IMR-90 (cell line): ENCODE results near the gene P2RX7. TPM values are rescaled to one million over a fixed set of nuclear protein-coding genes. Genes with fewer than 3 reads are reported as not detected.

ENCODE experiments used
- ATAC-seq: fragments of 200-7000 bp; cut with Tn5 transposase; 2 replicates; pipeline ENCODE4 v1.9.1; 2020; ENCODE audit warnings: low read depth, mild to moderate bottlenecking, moderate library complexity
- BruUV-seq: library from RNA; stranded (reverse); fragments of 400-500 nt; replicated peaks from 2 replicates; lab custom pipeline; 2021; lab: Mats Ljungman, UMichigan
- CTCF ChIA-PET: fragments of 300-600 bp; formaldehyde crosslinking; extraction: SDS; loops from one replicate; lab custom pipeline; 2021; ENCODE audit warnings: antibody characterized with exemption; lab: Yijun Ruan, JAX
- POLR2A ChIA-PET: fragments of 300-600 bp; sonication (Branson Sonifier 250); formaldehyde crosslinking; loops from one replicate; lab custom pipeline; 2022; ENCODE audit warnings: antibody characterized with exemption; ENCODE audit not compliant: unreplicated experiment; lab: Charles Lee
- DNase-seq: peaks from one replicate; pipeline ENCODE4 v3.0.0; 2013
- H2AFZ ChIP-seq: replicated peaks from 2 replicates; pipeline ENCODE3; 2013; ENCODE audit warnings: low read length, mild to moderate bottlenecking; ENCODE audit not compliant: poor library complexity
- H2AK5ac ChIP-seq: 2 replicates; pipeline ENCODE4 v1.6.1; 2013; ENCODE audit warnings: low read depth, low read length, inconsistent platforms
- H2AK9ac ChIP-seq: replicated peaks from 2 replicates; pipeline ENCODE3; 2013; ENCODE audit warnings: mild to moderate bottlenecking, low read depth, low read length, moderate library complexity; ENCODE audit not compliant: poor library complexity
- H2BK120ac ChIP-seq: 2 replicates; pipeline ENCODE4 v1.6.1; 2013; ENCODE audit warnings: low read depth, low read length, inconsistent platforms
- H2BK15ac ChIP-seq: 3 replicates; pipeline ENCODE4 v1.6.1; 2013; ENCODE audit warnings: low read depth, low read length, inconsistent platforms
- H2BK20ac ChIP-seq: 2 replicates; pipeline ENCODE4 v1.6.1; 2013; ENCODE audit warnings: low read depth, mild to moderate bottlenecking, inconsistent platforms, low read length, moderate library complexity
- H2BK5ac ChIP-seq: 2 replicates; pipeline ENCODE4 v1.6.1; 2013; ENCODE audit warnings: mild to moderate bottlenecking, low read depth, low read length, inconsistent platforms; ENCODE audit not compliant: poor library complexity, severe bottlenecking
- H3K14ac ChIP-seq: replicated peaks from 2 replicates; pipeline ENCODE4 v1.6.1; 2013; ENCODE audit warnings: low read depth, low read length, inconsistent platforms
- H3K18ac ChIP-seq: 2 replicates; pipeline ENCODE4 v1.6.1; 2013; ENCODE audit warnings: low read depth, low read length, control low read depth
- H3K23ac ChIP-seq: 2 replicates; pipeline ENCODE4 v1.6.1; 2013; ENCODE audit warnings: low read depth, low read length, inconsistent platforms
- H3K27ac ChIP-seq: 2 replicates; pipeline ENCODE4 v1.5.1; 2013; ENCODE audit warnings: mild to moderate bottlenecking, control low read depth, low read length; ENCODE audit not compliant: insufficient read depth
- H3K27me3 ChIP-seq: 2 replicates; pipeline ENCODE4 v1.6.1; 2013; ENCODE audit warnings: low read length; ENCODE audit not compliant: control insufficient read depth, insufficient read depth
- H3K36me3 ChIP-seq: 2 replicates; pipeline ENCODE4 v1.6.1; 2013; ENCODE audit warnings: low read length, mixed read lengths; ENCODE audit not compliant: control insufficient read depth, insufficient read depth
- H3K4ac ChIP-seq: 2 replicates; pipeline ENCODE4 v1.6.1; 2013; ENCODE audit warnings: low read depth, low read length, inconsistent platforms
- H3K4me1 ChIP-seq: 2 replicates; pipeline ENCODE4 v1.6.1; 2013; ENCODE audit warnings: low read length, mixed read lengths; ENCODE audit not compliant: control insufficient read depth, insufficient read depth
- H3K4me2 ChIP-seq: 2 replicates; pipeline ENCODE4 v1.6.1; 2013; ENCODE audit warnings: low read depth, mild to moderate bottlenecking, control low read depth, low read length, moderate library complexity
- H3K4me3 ChIP-seq: 2 replicates; pipeline ENCODE4 v1.5.1; 2013; ENCODE audit warnings: low read depth, mild to moderate bottlenecking, control low read depth, low read length, moderate library complexity; ENCODE audit not compliant: insufficient read depth
- H3K56ac ChIP-seq: 2 replicates; pipeline ENCODE4 v1.6.1; 2013; ENCODE audit warnings: low read length, inconsistent platforms; ENCODE audit not compliant: insufficient read depth; ENCODE audit errors: extremely low read depth
- H3K79me1 ChIP-seq, 2 experiments: 2 replicates each; pipeline ENCODE4 v1.6.1; 2013; ENCODE audit warnings: low read length in 2 of 2, inconsistent platforms in 1 of 2, low read depth in 1 of 2
- H3K9ac ChIP-seq: 2 replicates; pipeline ENCODE4 v1.6.1; 2013; ENCODE audit warnings: low read depth, low read length, control low read depth
- H3K9me1 ChIP-seq: 2 replicates; pipeline ENCODE4 v1.6.1; 2013; ENCODE audit warnings: low read length, inconsistent platforms; ENCODE audit not compliant: insufficient read depth
- H3K9me3 ChIP-seq: 2 replicates; pipeline ENCODE4 v1.6.1; 2013; ENCODE audit warnings: low read length; ENCODE audit not compliant: control insufficient read depth, insufficient read depth
- H4K20me1 ChIP-seq: 2 replicates; pipeline ENCODE4 v1.6.1; 2013; ENCODE audit warnings: low read length, inconsistent platforms; ENCODE audit not compliant: insufficient read depth
- H4K5ac ChIP-seq: 2 replicates; pipeline ENCODE4 v1.6.1; 2013; ENCODE audit warnings: mild to moderate bottlenecking, low read depth, low read length, control low read depth
- H4K8ac ChIP-seq, 2 experiments: 2 replicates each; pipeline ENCODE4 v1.6.1; 2013; ENCODE audit warnings: low read depth in 2 of 2, low read length in 2 of 2, control low read depth in 1 of 2, inconsistent platforms in 1 of 2
- H4K91ac ChIP-seq: 2 replicates; pipeline ENCODE4 v1.6.1; 2013; ENCODE audit warnings: low read depth, low read length, inconsistent platforms; ENCODE audit not compliant: insufficient read depth
- FOS ChIP-seq: fragments of 150-350 bp; IDR thresholded peaks from 2 replicates; pipeline ENCODE4 v1.6.1; 2016; ENCODE audit warnings: low read depth, low read length
- MAFK ChIP-seq: IDR thresholded peaks from 2 replicates; pipeline ENCODE4 v1.6.1; 2012; ENCODE audit warnings: low read depth, low read length, improper control_type of control experiment
- NFE2L2 ChIP-seq: fragments of 150-350 bp; IDR thresholded peaks from 2 replicates; pipeline ENCODE4 v1.6.1; 2016; ENCODE audit warnings: low read depth, mild to moderate bottlenecking, low read length
- POLR2A ChIP-seq: IDR thresholded peaks from 2 replicates; pipeline ENCODE4 v1.6.1; 2012; ENCODE audit warnings: mild to moderate bottlenecking, low read depth, low read length
- RFX5 ChIP-seq: IDR thresholded peaks from 2 replicates; pipeline ENCODE4 v1.8.0; 2012; ENCODE audit warnings: low read depth, mild to moderate bottlenecking, low read length, moderate library complexity
- SMC3 ChIP-seq: fragments of 150-350 bp; IDR thresholded peaks from 2 replicates; pipeline ENCODE4 v1.6.1; 2016; ENCODE audit warnings: low read depth, mild to moderate bottlenecking, antibody characterized with exemption, low read length, moderate library complexity
- WGBS, 2 experiments: methylation state at CpG; one replicate each; pipeline versions ENCODE4 v1.1.5 to v1.1.7; 2013; ENCODE audit warnings: missing lambda C conversion rate in 2 of 2; ENCODE audit not compliant: insufficient read length in 1 of 2; ENCODE audit errors: extremely low coverage in 2 of 2; 5-methylcytosine and 5-hydroxymethylcytosine counted together
- dilution Hi-C: fragments of 300-500 bp; cut with HindIII; formaldehyde crosslinking; loops from one replicate; pipeline ENCODE4 v1.14.3; 2018; ENCODE audit warnings: low sequenced_read_pairs; ENCODE audit not compliant: unreplicated experiment
- in situ Hi-C: fragments of 300-500 bp; cut with MboI; formaldehyde crosslinking; loops from 3 replicates; pipeline ENCODE4 v1.14.3; 2019; ENCODE audit warnings: low sequenced_read_pairs, inconsistent platforms, mixed read lengths
- intact Hi-C: fragments of 100-400 bp; cut with micrococcal nuclease; formaldehyde crosslinking; loops from 2 replicates; pipeline ENCODE4 v1.10.0; 2022
- polyA plus RNA-seq, 3 experiments: library from polyadenylated mRNA; depleted of rRNA; stranded (reverse); fragments of >200 nt; gene quantifications; 2 replicates each; pipeline ENCODE4 v1.2.3, GENCODE V29; 2012; ENCODE audit warnings: low replicate concordance in 1 of 3
- total RNA-seq: library from RNA; depleted of rRNA; stranded (reverse); fragments of >200 nt; gene quantifications from 2 replicates; pipeline ENCODE4 v1.2.3, GENCODE V29; 2012
- TF ChIP-seq, protein P1 (sequence below): conservative IDR thresholded peaks from 2 replicates; pipeline ENCODE4 v1.5.1; 2012; ENCODE audit warnings: mild to moderate bottlenecking, low read depth, low read length, improper control_type of control experiment

The P2RX7 gene
- total and polyA plus RNA-seq, 2 of the 4 experiments (the other 2 are of a cell fraction) = 0.07 to 0.18 TPM

DNA sequence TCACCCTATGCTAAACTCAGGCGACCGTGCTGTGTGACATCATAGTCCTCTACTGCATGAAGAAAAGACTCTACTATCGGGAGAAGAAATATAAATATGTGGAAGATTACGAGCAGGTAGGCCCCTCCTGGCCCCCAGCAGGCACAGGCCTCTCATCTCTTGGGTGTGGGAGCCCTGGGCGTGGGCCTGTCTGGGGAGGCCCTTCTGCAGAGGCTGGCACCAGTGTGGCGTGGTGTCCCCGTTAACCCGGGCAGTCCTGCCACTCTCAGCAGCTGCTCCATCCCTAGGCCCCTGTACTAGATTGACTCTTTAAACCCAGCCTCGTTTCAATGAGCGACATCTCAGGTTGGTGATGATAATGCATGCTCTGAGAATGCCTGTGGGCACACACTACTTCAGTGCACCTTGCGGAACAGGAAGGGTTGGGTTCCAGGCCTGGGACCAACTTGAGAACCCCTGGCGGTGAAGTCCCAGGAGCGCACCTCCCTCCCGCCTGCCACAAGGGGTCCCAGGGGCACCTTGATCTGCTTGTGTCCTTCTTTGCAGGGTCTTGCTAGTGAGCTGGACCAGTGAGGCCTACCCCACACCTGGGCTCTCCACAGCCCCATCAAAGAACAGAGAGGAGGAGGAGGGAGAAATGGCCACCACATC is 100.4 kb downstream of the P2RX7 start:
- no peaks in the 10 kb centered on the region for H3K79me1 ChIP-seq
- H2BK20ac ChIP-seq = no peak overlapping the region
- ChIA-PET POLR2A (no interaction called here), CTCF (no interaction called here)
- no peak overlapping the region for H3K23ac ChIP-seq
- intact Hi-C loops (no loop called here), dilution Hi-C loops (no loop called here), in situ Hi-C loops (no loop called here)
- H2BK5ac ChIP-seq = no peak overlapping the region
- H3K18ac ChIP-seq = no peak overlapping the region
- no peak overlapping the region for H2BK120ac ChIP-seq
- H2AK5ac ChIP-seq = no peak overlapping the region
- H3K27me3 ChIP-seq = no peaks in the 10 kb centered on the region
- no peak overlapping the region for H3K27ac ChIP-seq
- no peak for ATAC-seq
- no peaks in the 10 kb centered on the region for H3K9me1 ChIP-seq
- no peak overlapping the region for H3K9ac ChIP-seq
- 100% methylated on average over 2 of the region's 14 CpGs; no CpG with 5 or more reads in 1 of the 2 experiments for WGBS, 2 experiments
- peaks cover 10% of the 10 kb centered on the region; the same call in 1 of the 2 replicates for H3K36me3 ChIP-seq
- no peak for DNase-seq
- no peaks in the 10 kb centered on the region for H3K9me3 ChIP-seq
- no peak overlapping the region for H3K4ac ChIP-seq
- H4K20me1 ChIP-seq = no peaks in the 10 kb centered on the region
- no peaks in the 10 kb centered on the region; the same call in 1 of the 2 replicates for H3K4me1 ChIP-seq
- H4K5ac ChIP-seq = no peak overlapping the region
- TF ChIP-seq SMC3 (no peak), POLR2A (no peak), MAFK (no peak), NFE2L2 (no peak), FOS (no peak), RFX5 (no peak)
- TF ChIP-seq, protein P1, sequence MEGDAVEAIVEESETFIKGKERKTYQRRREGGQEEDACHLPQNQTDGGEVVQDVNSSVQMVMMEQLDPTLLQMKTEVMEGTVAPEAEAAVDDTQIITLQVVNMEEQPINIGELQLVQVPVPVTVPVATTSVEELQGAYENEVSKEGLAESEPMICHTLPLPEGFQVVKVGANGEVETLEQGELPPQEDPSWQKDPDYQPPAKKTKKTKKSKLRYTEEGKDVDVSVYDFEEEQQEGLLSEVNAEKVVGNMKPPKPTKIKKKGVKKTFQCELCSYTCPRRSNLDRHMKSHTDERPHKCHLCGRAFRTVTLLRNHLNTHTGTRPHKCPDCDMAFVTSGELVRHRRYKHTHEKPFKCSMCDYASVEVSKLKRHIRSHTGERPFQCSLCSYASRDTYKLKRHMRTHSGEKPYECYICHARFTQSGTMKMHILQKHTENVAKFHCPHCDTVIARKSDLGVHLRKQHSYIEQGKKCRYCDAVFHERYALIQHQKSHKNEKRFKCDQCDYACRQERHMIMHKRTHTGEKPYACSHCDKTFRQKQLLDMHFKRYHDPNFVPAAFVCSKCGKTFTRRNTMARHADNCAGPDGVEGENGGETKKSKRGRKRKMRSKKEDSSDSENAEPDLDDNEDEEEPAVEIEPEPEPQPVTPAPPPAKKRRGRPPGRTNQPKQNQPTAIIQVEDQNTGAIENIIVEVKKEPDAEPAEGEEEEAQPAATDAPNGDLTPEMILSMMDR = no peak
- H4K8ac ChIP-seq = no peak overlapping the region
- no TSS peak for BruUV-seq
- no peak overlapping the region for H3K4me2 ChIP-seq
- H2BK15ac ChIP-seq = no peak overlapping the region
- no peak overlapping the region for H3K56ac ChIP-seq
- no peak overlapping the region for H2AFZ ChIP-seq
- H4K91ac ChIP-seq = no peak overlapping the region
- no peak overlapping the region for H3K4me3 ChIP-seq
- no peak overlapping the region for H3K14ac ChIP-seq
- no peak overlapping the region for H2AK9ac ChIP-seq
